ENCODE results near the gene ZNF493.

Gene ZNF493

DNA sequence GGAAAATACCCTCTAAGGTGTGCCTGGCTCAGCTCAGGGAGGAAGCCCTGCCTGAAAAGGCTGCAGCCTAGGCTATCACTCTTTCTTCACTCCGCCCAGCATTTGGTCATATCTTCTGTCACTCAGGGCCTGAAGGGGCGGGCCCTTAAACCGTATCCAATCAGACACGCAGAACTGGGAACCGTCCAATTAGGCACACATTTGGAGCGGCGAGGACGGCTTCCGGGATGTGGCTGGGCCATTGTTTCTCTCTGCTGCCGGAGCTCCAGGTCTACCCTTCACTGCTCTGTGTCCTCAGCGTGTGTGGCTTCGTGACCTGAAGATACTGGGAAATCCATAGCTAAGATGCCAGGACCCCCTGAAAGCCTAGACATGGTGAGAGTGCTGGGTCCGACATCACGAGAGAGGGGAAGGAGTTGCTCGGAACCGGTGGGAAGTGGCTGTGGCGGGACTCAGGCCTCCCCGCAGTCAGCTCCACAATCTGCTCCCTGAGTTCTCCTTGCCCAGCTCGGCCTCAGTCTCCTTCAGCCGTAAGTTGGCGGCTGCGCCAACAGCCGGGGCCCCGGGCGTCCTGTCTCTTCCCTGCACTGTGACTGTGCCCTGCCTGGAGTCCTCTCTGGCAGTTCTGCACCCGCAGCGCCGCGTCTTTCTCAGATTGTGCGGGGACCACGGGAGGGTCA lies at the start of gene ZNF493:
ZNF493 (plus strand) TSS at position 241 of the 680 bp plus-strand sequence; CDS start at position 346, 105 bp downstream.
- DNase-seq (ENCODE audit: low read depth): peak; percentile 91

DNA sequence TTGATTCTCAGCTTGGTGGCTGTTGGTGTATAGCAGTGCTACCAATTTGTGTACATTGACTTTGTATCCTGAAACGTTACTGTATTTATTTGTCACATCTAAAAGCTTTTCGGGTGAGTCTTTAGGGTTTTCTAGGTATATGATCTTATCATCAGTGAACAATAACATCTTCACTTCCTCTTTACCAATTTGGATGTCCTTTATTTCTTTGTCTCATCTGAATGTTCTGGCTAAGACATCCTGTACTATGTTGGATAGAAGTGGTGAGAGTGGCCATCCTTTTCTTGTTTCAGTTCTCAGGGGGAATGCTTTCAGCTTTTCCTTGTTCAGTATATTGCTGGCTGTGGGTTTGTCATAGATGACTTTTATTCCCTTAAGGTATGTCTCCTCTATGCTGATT lies 44.1 kb upstream of the ZNF493 start:
- no peak for DNase-seq (ENCODE audit: low read depth)

GRCh38 chr19:21358768-21359451 lies 38.0 kb upstream of the ZNF493 start, which contains the start of gene ZNF738:
ZNF738 (plus strand) TSS chr19:21359000; CDS start chr19:21359141, 141 bp downstream.
- DNase-seq (ENCODE audit: low read depth): peak; percentile 93

DNA sequence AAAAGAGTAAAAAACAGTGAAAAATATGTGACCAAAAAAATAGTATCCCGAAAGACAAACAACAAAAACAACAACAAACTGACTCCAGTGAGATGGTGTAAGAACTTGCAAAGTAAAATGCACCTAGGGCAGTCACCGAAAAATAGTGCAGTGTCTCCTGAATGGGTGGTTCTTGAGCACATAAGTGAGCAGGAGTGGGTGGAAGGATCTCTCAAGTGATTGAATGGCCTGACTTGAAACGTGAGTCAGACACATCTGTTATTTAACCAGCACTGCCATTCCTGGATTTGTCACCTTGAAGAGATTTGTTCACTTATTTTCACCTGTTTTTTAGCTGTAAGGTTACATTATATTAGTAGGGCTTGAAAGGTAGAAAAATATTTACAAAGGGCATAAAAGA lies 34.6 kb upstream of the ZNF493 start:
- no peak for DNase-seq (ENCODE audit: low read depth)

DNA sequence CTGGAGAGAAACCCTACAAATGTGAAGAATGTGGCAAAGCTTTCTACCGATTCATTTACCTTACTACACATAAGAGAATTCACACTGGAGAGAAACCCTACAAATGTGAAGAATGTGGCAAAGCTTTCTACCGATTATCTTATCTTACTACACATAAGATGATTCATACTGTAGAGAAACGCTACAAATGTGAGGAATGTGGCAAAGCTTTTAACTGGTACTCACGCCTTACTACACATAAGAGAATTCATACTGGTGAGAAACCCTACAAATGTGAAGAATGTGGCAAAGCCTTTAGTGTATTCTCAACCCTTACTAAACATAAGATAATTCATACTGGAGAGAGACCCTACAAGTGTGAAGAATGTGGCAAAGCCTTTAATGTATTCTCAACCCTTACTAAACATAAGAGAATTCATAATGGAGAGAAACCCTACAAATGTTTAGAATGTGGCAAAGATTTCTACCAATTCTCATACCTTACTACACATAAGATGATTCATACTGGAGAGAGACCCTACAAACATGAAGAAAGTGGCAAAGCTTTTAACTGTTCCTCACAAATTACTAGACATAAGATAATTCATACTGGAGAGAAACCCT lies 12.9 kb upstream of the ZNF493 start:
- no peak for DNase-seq (ENCODE audit: low read depth)

GRCh38 chr19:21396121-21396520 lies 812 bp upstream of the ZNF493 start:
- no peak for DNase-seq (ENCODE audit: low read depth)

DNA sequence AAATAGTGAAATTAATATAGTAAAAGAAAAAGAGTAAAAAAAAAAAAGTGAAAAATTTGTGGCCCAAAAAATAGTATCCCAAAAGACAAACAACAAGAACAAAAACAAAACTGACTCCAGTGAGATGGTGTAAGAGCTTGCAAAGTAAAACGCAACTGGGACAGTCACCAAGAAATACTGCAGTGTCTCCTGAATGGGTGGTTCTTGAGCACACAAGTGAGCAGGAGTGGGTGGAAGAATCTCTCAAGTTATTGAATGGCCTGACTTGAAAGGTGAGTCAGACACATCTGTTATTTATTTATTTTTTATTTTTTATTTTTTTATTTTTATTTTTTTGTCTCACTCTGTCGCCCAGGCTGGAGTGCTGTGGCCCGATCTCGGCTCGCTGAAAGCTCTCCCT lies 1.9 kb downstream of the ZNF493 start:
- peak; percentile 2 for DNase-seq (ENCODE audit: low read depth)

GRCh38 chr19:21402303-21402985 lies 5.5 kb downstream of the ZNF493 start:
- DNase-seq (ENCODE audit: low read depth): no peak

- no peak for DNase-seq (ENCODE audit: low read depth)
These were observed 13.2 kb downstream of the ZNF493 start for GRCh38 chr19:21410166-21410565.

GRCh38 chr19:21422244-21422643 lies 25.3 kb downstream of the ZNF493 start:
- no peak for DNase-seq (ENCODE audit: low read depth)

DNA sequence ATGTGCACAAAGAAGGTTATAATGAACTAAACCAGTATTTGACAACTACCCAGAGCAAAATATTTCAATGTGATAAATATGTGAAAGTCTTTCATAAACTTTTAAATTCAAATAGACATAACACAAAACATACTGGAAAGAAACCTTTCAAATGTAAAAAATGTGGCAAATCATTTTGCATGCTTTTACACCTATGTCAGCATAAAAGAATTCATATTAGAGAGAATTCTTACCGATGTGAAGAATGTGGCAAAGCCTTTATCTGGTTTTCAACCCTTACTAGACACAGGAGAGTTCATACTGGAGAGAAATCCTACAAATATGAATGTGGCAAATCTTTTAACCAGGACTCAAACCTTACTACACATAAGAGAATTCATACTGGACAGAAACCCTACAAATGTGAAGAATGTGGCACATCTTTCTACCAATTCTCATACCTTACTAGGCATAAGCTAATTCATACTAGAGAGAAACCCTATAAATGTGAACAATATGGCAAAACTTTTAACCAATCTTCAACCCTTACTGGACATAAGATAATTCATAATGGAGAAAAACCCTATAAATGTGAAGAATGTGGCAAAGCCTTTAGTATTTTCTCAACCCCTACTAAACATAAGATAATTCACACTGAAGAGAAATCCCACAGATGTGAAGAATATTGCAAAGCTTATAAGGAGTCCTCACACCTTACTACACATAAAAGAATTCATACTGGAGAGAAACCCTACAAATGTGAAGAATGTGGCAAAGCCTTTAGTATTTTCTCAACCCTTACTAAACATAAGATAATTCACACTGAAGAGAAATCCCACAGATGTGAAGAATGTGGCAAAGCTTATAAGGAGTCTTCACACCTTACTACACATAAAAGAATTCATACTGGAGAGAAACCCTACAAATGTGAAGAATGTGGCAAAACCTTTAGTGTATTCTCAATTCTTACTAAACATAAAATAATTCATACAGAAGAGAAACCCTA lies 26.4 kb downstream of the ZNF493 start:
- DNase-seq (ENCODE audit: low read depth): no peak

DNA sequence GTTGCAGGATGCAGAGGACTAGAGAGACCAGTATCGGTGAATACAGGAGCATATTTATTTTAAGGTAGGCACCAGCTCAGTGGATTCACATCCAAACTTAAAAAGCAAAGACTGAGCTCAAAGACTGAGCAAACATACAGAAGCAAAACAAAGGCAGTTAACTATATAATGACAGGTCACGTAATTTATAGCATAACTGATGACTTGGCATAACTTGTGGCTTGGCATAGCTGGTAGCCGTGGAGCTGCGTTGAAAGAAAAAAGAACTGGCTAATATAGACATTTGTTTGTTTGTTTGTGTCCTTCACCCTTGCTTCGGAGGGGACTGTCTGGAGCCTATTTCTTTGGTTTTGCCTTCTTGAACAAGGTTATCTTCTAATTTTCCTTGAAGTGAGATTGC lies 33.7 kb downstream of the ZNF493 start:
- no peak for DNase-seq (ENCODE audit: low read depth)

- DNase-seq (ENCODE audit: low read depth): no peak
These were observed 35.7 kb downstream of the ZNF493 start for GRCh38 chr19:21432590-21432989.

DNA sequence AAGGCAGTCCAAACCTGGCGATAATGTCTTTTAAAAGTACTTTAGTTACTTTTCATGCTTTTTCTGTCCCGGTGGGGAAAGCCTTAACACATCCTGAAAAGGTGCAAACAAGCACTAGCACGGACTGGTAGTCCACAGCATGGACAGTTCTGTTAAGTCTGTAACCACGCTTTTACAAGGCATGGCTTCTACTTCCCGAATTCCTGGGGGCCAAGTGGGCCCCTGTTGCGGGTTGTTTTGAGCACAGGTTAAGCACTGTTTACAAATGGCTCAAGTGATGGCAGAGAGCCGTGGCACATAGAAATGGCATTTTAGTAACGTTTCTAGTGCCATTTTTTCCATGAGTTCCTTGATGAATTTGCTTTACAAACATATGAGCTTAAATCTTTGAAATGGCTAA lies 37.6 kb downstream of the ZNF493 start:
- no peak for DNase-seq (ENCODE audit: low read depth)

- DNase-seq (ENCODE audit: low read depth): no peak
These were observed 38.1 kb downstream of the ZNF493 start for GRCh38 chr19:21434967-21435544.

DNA sequence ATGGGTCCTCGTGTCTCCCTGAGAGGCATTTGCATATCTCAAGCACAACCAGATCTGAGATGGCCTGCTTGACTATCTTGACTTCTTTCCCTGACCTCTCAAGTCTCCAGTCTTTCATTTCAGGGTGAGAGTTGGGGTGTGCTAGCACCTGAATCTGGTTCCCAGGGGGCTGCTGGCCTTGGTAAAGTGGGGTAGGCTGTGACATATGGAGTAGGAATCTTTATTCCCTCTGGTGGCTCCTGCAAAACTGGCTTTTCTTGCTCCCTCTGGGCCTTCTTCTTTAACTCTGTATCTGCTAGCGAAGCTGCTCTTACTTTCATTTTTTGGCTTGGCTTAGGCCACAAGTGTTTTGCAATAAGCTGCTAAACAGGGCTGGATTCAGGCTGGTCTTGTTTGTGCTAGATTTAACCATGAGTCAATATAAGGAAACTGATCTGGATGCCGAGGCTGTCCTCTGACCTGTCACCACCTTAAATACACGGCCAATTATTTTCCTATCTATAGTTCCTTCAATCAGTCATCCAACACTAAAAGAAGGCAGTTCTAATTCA lies 42.3 kb downstream of the ZNF493 start:
- DNase-seq (ENCODE audit: low read depth): peak; percentile 9

- no peak for DNase-seq (ENCODE audit: low read depth)
These were observed 43.4 kb downstream of the ZNF493 start for GRCh38 chr19:21440321-21440720.

GRCh38 chr19:21451187-21451586 lies 54.3 kb downstream of the ZNF493 start:
- no peak for DNase-seq (ENCODE audit: low read depth)

DNA sequence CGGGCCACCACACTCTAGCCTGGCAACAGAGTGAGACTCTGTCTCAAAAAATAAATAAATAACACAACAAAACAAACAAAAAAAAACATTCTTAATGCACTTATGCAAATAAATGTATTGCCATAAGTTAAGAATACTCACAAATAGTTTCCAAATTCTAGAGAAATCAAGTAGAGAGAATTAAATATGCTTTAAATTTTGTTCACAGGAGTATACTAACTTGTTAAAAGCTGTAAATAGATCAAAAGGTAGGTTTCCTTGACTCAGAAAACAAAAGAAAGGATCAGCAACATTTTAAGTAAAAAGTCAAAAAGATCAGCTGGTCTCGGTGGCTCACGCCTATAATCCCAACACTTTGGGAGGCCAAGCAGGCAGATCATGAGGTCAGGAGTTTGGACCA lies 58.0 kb downstream of the ZNF493 start:
- DNase-seq (ENCODE audit: low read depth): no peak

- no peak for DNase-seq (ENCODE audit: low read depth)
These were observed 63.8 kb downstream of the ZNF493 start for GRCh38 chr19:21460686-21461085.

GRCh38 chr19:21462540-21462939 lies 65.6 kb downstream of the ZNF493 start:
- DNase-seq (ENCODE audit: low read depth): no peak
